ENCODE results near the gene MSLN. TPM values are rescaled to one million over a fixed set of nuclear protein-coding genes. Genes with fewer than 3 reads are reported as not detected.

Gene MSLN
- total and polyA plus RNA-seq, 9 of the 15 experiments (the other 6 are each of a cell fraction or from before 2014, with no cell fraction given), result not detected

GRCh38 chr16:714558-715476 lies 45.7 kb upstream of the MSLN start, which contains the start of gene METRN (continued):
- TF ChIP-seq MGA (IDR thresholded peaks at IDR 0.05), result 0 out of 2 replicates have a peak, but pooled peaks have one; percentile 20
- TF ChIP-seq CTBP1 (IDR thresholded peaks at IDR 0.05; ENCODE audit: borderline replicate concordance), result peak; percentile 37
- peak; percentile 73 for TF ChIP-seq L3MBTL2 (IDR thresholded peaks at IDR 0.05)
- TF ChIP-seq HNRNPUL1 (IDR thresholded peaks at IDR 0.05; ENCODE audit: low read length), result no peak
- no peak for TF ChIP-seq ATF3 (IDR thresholded peaks at IDR 0.05)
- no peak for TF ChIP-seq ATF3 (CRISPR knock-in tag; conservative IDR thresholded peaks at IDR 0.05)
- TF ChIP-seq GABPB2 (CRISPR knock-in tag; conservative IDR thresholded peaks at IDR 0.05), result no peak
- no peak for TF ChIP-seq HNRNPH1 (optimal IDR thresholded peaks at IDR 0.05; ENCODE audit: low read depth, low read length)
- peak; percentile 16 for TF ChIP-seq HNRNPLL (IDR thresholded peaks at IDR 0.05; ENCODE audit: low read depth, low read length, poor library complexity, severe bottlenecking)
- TF ChIP-seq NFYB (IDR thresholded peaks at IDR 0.05; ENCODE audit: extremely low read depth, insufficient read length), result peak; percentile 85
- TF ChIP-seq ZNF311 (CRISPR knock-in tag; IDR thresholded peaks at IDR 0.05), result no peak
- TF ChIP-seq NR2C2 (CRISPR knock-in tag; IDR thresholded peaks at IDR 0.05), result no peak
- no peak for TF ChIP-seq NR2C2 (tag; IDR thresholded peaks at IDR 0.05)
- TF ChIP-seq HNRNPK (IDR thresholded peaks at IDR 0.05; ENCODE audit: low read depth, low read length, poor library complexity, severe bottlenecking), result no peak
- no peak for TF ChIP-seq FOXJ2 (tag; IDR thresholded peaks at IDR 0.05)
